HG02943 (cell line): ENCODE results near the gene FBLN1.
"Not testable (repeated sequence)": the region's sequence is repeated elsewhere in the genome, so short reads cannot be mapped to it uniquely, and the experiment has no call there.

Experiments
- ATAC-seq: cut with Tn5 transposase; IDR thresholded peaks from one replicate; pipeline ENCODE4 v1.9.1; 2021; ENCODE audit warnings: mild to moderate bottlenecking, low read depth, moderate library complexity; ENCODE audit not compliant: unreplicated experiment

The FBLN1 gene

GRCh38 chr22:45580726-45581381 is 78.2 kb downstream of the FBLN1 start:
- ATAC-seq: no peak

- no peak for ATAC-seq
Measured at GRCh38 chr22:45581549-45582080, 78.9 kb downstream of the FBLN1 start.

GRCh38 chr22:45582236-45582954 is 79.7 kb downstream of the FBLN1 start:
- ATAC-seq: no peak

- no peak for ATAC-seq
Measured at GRCh38 chr22:45582955-45583320, 80.3 kb downstream of the FBLN1 start.

GRCh38 chr22:45583504-45583903 is 80.8 kb downstream of the FBLN1 start:
- no peak for ATAC-seq

GRCh38 chr22:45584121-45584570 is 81.5 kb downstream of the FBLN1 start:
- no peak for ATAC-seq

GRCh38 chr22:45584621-45585436 is 82.1 kb downstream of the FBLN1 start:
- no peak for ATAC-seq

GRCh38 chr22:45585437-45585755 is 82.7 kb downstream of the FBLN1 start:
- ATAC-seq: no peak

GRCh38 chr22:45585946-45586540 is 83.4 kb downstream of the FBLN1 start:
- no peak for ATAC-seq

- no peak for ATAC-seq
Measured at GRCh38 chr22:45586651-45587405, 84.1 kb downstream of the FBLN1 start.

- no peak for ATAC-seq
Measured at GRCh38 chr22:45587638-45588505, 85.2 kb downstream of the FBLN1 start.

- no peak for ATAC-seq
Measured at GRCh38 chr22:45589556-45589955, 86.9 kb downstream of the FBLN1 start.

GRCh38 chr22:45590262-45590661 is 87.6 kb downstream of the FBLN1 start:
- no peak for ATAC-seq

- not testable (repeated sequence) for ATAC-seq
Measured at GRCh38 chr22:45591633-45592213, 89.0 kb downstream of the FBLN1 start.

- ATAC-seq: no peak
Measured at GRCh38 chr22:45594123-45594941, 91.6 kb downstream of the FBLN1 start.

GRCh38 chr22:45597460-45598192 is 94.9 kb downstream of the FBLN1 start:
- no peak for ATAC-seq

GRCh38 chr22:45598596-45599217 is 96.0 kb downstream of the FBLN1 start:
- no peak for ATAC-seq
